ENCODE results near the gene LCA5L. TPM values are rescaled to one million over a fixed set of nuclear protein-coding genes. Genes with fewer than 3 reads are reported as not detected.
A peak's percentile ranks its signal among the peaks of the same experiment; 100 is the strongest.

Gene LCA5L
- polyA plus RNA-seq, 2 of the 4 experiments (the other 2 are of a cell fraction), result 0.90 to 2.8 TPM

GRCh38 chr21:39387461-39388037 lies 58.0 kb downstream of the LCA5L start:
- DNase-seq (ENCODE audit: low read depth in 1 of 2, low spot score in 1 of 2), result peak; percentile 82 to 88
- 3% methylated on average over 8 of the region's 21 CpGs for WGBS (ENCODE audit: missing lambda C conversion rate)
- POLR2A ChIA-PET, result interaction anchor here (0.5 to 1.2 kb wide), 8 partner anchors 14 to 204 kb away, joined by 3 to 19 read pairs (median 4); partner anchors contain the start of genes BRWD1, HMGN1 and PSMG1
- H3K4me2 ChIP-seq, result peak overlapping the region; percentile 100
- FAIRE-seq, result no peak
- no peaks in the 10 kb centered on the region for H3K9me3 ChIP-seq
- peak; percentile 51 to 67 for ATAC-seq
- H3K4me1 ChIP-seq, result peaks cover 19% of the 10 kb centered on the region
- no peak for TF ChIP-seq EHF (CRISPR knock-in tag; IDR thresholded peaks at IDR 0.05)
- no peak for TF ChIP-seq NFE2L2 (conservative IDR thresholded peaks at IDR 0.05; ENCODE audit: low read length)
- peak; percentile 7; the same call in 1 of the 2 replicates for TF ChIP-seq POLR2A (IDR thresholded peaks at IDR 0.05; ENCODE audit: low read length)
- no peak for TF ChIP-seq RFX5 (IDR thresholded peaks at IDR 0.05)
- TF ChIP-seq ESRRA (IDR thresholded peaks at IDR 0.05; ENCODE audit: borderline replicate concordance, low read length), result no peak
- H3K4me3 ChIP-seq, result peak overlapping the region; percentile 47
- peak overlapping the region; percentile 86 to 96 for H3K27ac ChIP-seq
- CTCF ChIA-PET, result interaction anchor here (0.6 to 1.9 kb wide), 8 partner anchors 11 to 204 kb away, joined by 3 to 7 read pairs (median 3); partner anchors contain the start of genes BRWD1 and PSMG1

- TF ChIP-seq MYC (IDR thresholded peaks at IDR 0.05; ENCODE audit: borderline replicate concordance, low read length) (no peak), MAFK (IDR thresholded peaks at IDR 0.05; ENCODE audit: partially characterized antibody) (no peak), BHLHE40 (IDR thresholded peaks at IDR 0.05; ENCODE audit: low read depth, low read length) (no peak), FOSL2 (IDR thresholded peaks at IDR 0.05) (no peak), FOSL2 (CRISPR knock-in tag; IDR thresholded peaks at IDR 0.05) (no peak)
- Histone ChIP-seq H3K4me2 (peak overlapping the region; percentile 100), H3K27ac (peak overlapping the region; percentile 86 to 96), H3K9me3 (no peaks in the 10 kb centered on the region), H3K4me1 (peaks cover 19% of the 10 kb centered on the region), H3K4me3 (no peak overlapping the region; the same call in 2 of the 3 replicates)
- FAIRE-seq, result no peak
- 91% methylated on average over 11 of the region's 11 CpGs for WGBS (ENCODE audit: missing lambda C conversion rate)
- ATAC-seq, result no peak
- DNase-seq (ENCODE audit: low read depth in 1 of 2, low spot score in 1 of 2), result no peak
- ChIA-PET CTCF (interaction anchor here (0.8 to 1.9 kb wide), 4 partner anchors 13 to 204 kb away, joined by 3 to 7 read pairs (median 5); partner anchors contain the start of genes BRWD1 and PSMG1), POLR2A (interaction anchor here (1.2 kb wide), 1 partner anchor 38 kb away, joined by 19 read pairs; the partner anchor contains the start of gene HMGN1)
Observed at GRCh38 chr21:39386899-39387298, 58.7 kb downstream of the LCA5L start.

- no peaks in the 10 kb centered on the region for H3K9me3 ChIP-seq
- 49% methylated on average over 8 of the region's 13 CpGs for WGBS (ENCODE audit: missing lambda C conversion rate)
- peaks cover 22% of the 10 kb centered on the region for H3K4me1 ChIP-seq
- DNase-seq (ENCODE audit: low read depth in 1 of 2, low spot score in 1 of 2) (no peak), ATAC-seq (peak; percentile 3 to 4; a peak in 3 of 6 replicates), FAIRE-seq (no peak)
- peak overlapping the region; percentile 86 to 96 for H3K27ac ChIP-seq
- H3K4me3 ChIP-seq, result peak overlapping the region; percentile 51
- ChIA-PET CTCF (interaction anchor here (1.2 to 1.5 kb wide), 2 partner anchors 21 to 73 kb away, joined by 4 to 6 read pairs; partner anchors contain the start of gene BRWD1), POLR2A (interaction anchor here (1.0 to 1.4 kb wide), 2 partner anchors 37 to 72 kb away, joined by 4 to 6 read pairs; partner anchors contain the start of gene BRWD1)
- TF ChIP-seq GATA3 (IDR thresholded peaks at IDR 0.05; ENCODE audit: borderline replicate concordance) (no peak), ESRRA (IDR thresholded peaks at IDR 0.05; ENCODE audit: borderline replicate concordance, low read length) (no peak), ZC3H11A (IDR thresholded peaks at IDR 0.05) (no peak), EP300 (IDR thresholded peaks at IDR 0.05) (no peak), CHD4 (IDR thresholded peaks at IDR 0.05; ENCODE audit: borderline replicate concordance) (no peak), JUNB (IDR thresholded peaks at IDR 0.05) (no peak), HMGXB4 (CRISPR knock-in tag; IDR thresholded peaks at IDR 0.05; ENCODE audit: borderline replicate concordance) (no peak), BHLHE40 (IDR thresholded peaks at IDR 0.05; ENCODE audit: low read depth, low read length) (no peak), ZFP36 (IDR thresholded peaks at IDR 0.05; ENCODE audit: borderline replicate concordance, partially characterized antibody) (no peak), EHMT2 (IDR thresholded peaks at IDR 0.05; ENCODE audit: low read depth) (no peak), HDAC2 (IDR thresholded peaks at IDR 0.05) (no peak), NFE2L2 (conservative IDR thresholded peaks at IDR 0.05; ENCODE audit: low read length) (no peak), HES2 (IDR thresholded peaks at IDR 0.05) (no peak), JUN (IDR thresholded peaks at IDR 0.05) (no peak; a peak in 2 of 5 replicates), TFCP2L1 (CRISPR knock-in tag; IDR thresholded peaks at IDR 0.05) (no peak), MAX (IDR thresholded peaks at IDR 0.05) (no peak), ZNF302 (CRISPR knock-in tag; IDR thresholded peaks at IDR 0.05) (no peak)
- H3K4me2 ChIP-seq, result peak overlapping the region; percentile 100
Observed at GRCh38 chr21:39386194-39386593, 59.4 kb downstream of the LCA5L start.

Measured in A549 (cell line).